Endodermal cell (in vitro differentiated cells): ENCODE measurements around the gene SCFD2. TPM values are rescaled to one million over a fixed set of nuclear protein-coding genes. Genes with fewer than 3 reads are reported as not detected.

Experiments
- DNase-seq: peaks from one replicate; pipeline ENCODE4 v3.0.0-alpha.2; 2017
- H3K27ac ChIP-seq: 2 replicates; pipeline ENCODE4 v1.5.1; 2013; ENCODE audit warnings: mild to moderate bottlenecking, low read depth, low read length, moderate library complexity
- H3K27me3 ChIP-seq: 2 replicates; pipeline ENCODE4 v1.6.1; 2013; ENCODE audit warnings: mild to moderate bottlenecking, low read length, moderate library complexity; ENCODE audit not compliant: insufficient read depth, control insufficient read depth, poor library complexity, severe bottlenecking
- H3K36me3 ChIP-seq: 2 replicates; pipeline ENCODE4 v1.7.0; 2013; ENCODE audit warnings: mild to moderate bottlenecking, low read length, moderate library complexity; ENCODE audit not compliant: control insufficient read depth, insufficient read depth
- H3K4me1 ChIP-seq: one replicate; pipeline ENCODE4 v1.7.0; 2013; ENCODE audit warnings: low read length; ENCODE audit not compliant: control insufficient read depth, insufficient read depth
- H3K4me3 ChIP-seq: 2 replicates; pipeline ENCODE4 v1.5.1; 2013; ENCODE audit warnings: mild to moderate bottlenecking, low read length, moderate library complexity
- H3K9ac ChIP-seq: 2 replicates; pipeline ENCODE4 v1.6.1; 2013; ENCODE audit warnings: mild to moderate bottlenecking, low read length, moderate library complexity; ENCODE audit not compliant: poor library complexity, severe bottlenecking; ENCODE audit errors: extremely low read depth
- H3K9me3 ChIP-seq: 2 replicates; pipeline ENCODE4 v1.6.1; 2013; ENCODE audit warnings: mild to moderate bottlenecking, low read length, moderate library complexity; ENCODE audit not compliant: control insufficient read depth
- H3K27ac Mint-ChIP-seq: 2 replicates; pipeline ENCODE4 v1.8.0; 2020; ENCODE audit warnings: mixed read lengths
- H3K27me3 Mint-ChIP-seq: 2 replicates; pipeline ENCODE4 v1.8.0; 2021; ENCODE audit warnings: mild to moderate bottlenecking, mixed read lengths; ENCODE audit not compliant: insufficient read depth
- H3K36me3 Mint-ChIP-seq: 2 replicates; pipeline ENCODE4 v1.8.0; 2020; ENCODE audit warnings: low read depth, mixed read lengths
- H3K4me1 Mint-ChIP-seq: 2 replicates; pipeline ENCODE4 v1.8.0; 2020; ENCODE audit warnings: mixed read lengths
- H3K4me3 Mint-ChIP-seq: 2 replicates; pipeline ENCODE4 v1.8.0; 2020; ENCODE audit warnings: mild to moderate bottlenecking, moderate library complexity, mixed read lengths
- H3K9me3 Mint-ChIP-seq: 2 replicates; pipeline ENCODE4 v1.8.0; 2020; ENCODE audit warnings: mild to moderate bottlenecking, mixed read lengths
- WGBS, 2 experiments: methylation state at CpG; one replicate each; pipeline versions ENCODE4 v1.1.5 to v1.1.7; 2013; ENCODE audit warnings: missing lambda C conversion rate in 2 of 2, mixed read lengths in 1 of 2; ENCODE audit not compliant: insufficient coverage in 1 of 2, insufficient read length in 1 of 2; 5-methylcytosine and 5-hydroxymethylcytosine counted together
- total RNA-seq, 2 donors: library from RNA; stranded (reverse); fragmentation: NEBNext Ultra II Directional in 1 of 2; extraction: Animal tissue kit (Norgen Biotek cat#: 25700) in 1 of 2; gene quantifications; 2 replicates in 1 of 2; 3 replicates in 1 of 2; pipeline ENCODE4 v1.2.1, GENCODE V29; 2021
- TF ChIP-seq, protein P1 (sequence below): fragments of 200-600 bp; sonication (generic); conservative IDR thresholded peaks from 2 replicates; pipeline ENCODE4 v1.5.0; 2021; ENCODE audit warnings: antibody characterized with exemption, mild to moderate bottlenecking

Gene SCFD2
- total RNA-seq, 2 donors from 2014 or later, result 5.7 to 6.5 TPM

GRCh38 chr4:53130896-53131561 lies 234.8 kb downstream of the SCFD2 start:
- H3K9me3 Mint-ChIP-seq, result no peaks in the 10 kb centered on the region
- TF ChIP-seq, protein P1, sequence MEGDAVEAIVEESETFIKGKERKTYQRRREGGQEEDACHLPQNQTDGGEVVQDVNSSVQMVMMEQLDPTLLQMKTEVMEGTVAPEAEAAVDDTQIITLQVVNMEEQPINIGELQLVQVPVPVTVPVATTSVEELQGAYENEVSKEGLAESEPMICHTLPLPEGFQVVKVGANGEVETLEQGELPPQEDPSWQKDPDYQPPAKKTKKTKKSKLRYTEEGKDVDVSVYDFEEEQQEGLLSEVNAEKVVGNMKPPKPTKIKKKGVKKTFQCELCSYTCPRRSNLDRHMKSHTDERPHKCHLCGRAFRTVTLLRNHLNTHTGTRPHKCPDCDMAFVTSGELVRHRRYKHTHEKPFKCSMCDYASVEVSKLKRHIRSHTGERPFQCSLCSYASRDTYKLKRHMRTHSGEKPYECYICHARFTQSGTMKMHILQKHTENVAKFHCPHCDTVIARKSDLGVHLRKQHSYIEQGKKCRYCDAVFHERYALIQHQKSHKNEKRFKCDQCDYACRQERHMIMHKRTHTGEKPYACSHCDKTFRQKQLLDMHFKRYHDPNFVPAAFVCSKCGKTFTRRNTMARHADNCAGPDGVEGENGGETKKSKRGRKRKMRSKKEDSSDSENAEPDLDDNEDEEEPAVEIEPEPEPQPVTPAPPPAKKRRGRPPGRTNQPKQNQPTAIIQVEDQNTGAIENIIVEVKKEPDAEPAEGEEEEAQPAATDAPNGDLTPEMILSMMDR, result no peak
- H3K9me3 ChIP-seq, result no peaks in the 10 kb centered on the region

GRCh38 chr4:53128706-53129357 lies 237.0 kb downstream of the SCFD2 start:
- Histone ChIP-seq H3K27ac (no peak overlapping the region), H3K4me3 (no peak overlapping the region), H3K36me3 (no peaks in the 10 kb centered on the region), H3K4me1 (no peaks in the 10 kb centered on the region), H3K9me3 (no peaks in the 10 kb centered on the region), H3K9ac (no peak overlapping the region), H3K27me3 (no peaks in the 10 kb centered on the region)
- H3K4me3 Mint-ChIP-seq, result no peak overlapping the region
- WGBS, 2 experiments, result 78% methylated on average over 2 of the region's 2 CpGs; no CpG with 5 or more reads in 1 of the 2 experiments
- H3K36me3 Mint-ChIP-seq, result no peaks in the 10 kb centered on the region
- no peaks in the 10 kb centered on the region for H3K4me1 Mint-ChIP-seq
- TF ChIP-seq, protein P1, result no peak
- H3K9me3 Mint-ChIP-seq, result no peaks in the 10 kb centered on the region
- H3K27ac Mint-ChIP-seq, result no peak overlapping the region
- H3K27me3 Mint-ChIP-seq, result no peaks in the 10 kb centered on the region
- no peak for DNase-seq

More at GRCh38 chr4:53130896-53131561, 234.8 kb downstream of the SCFD2 start:
- no peaks in the 10 kb centered on the region for H3K36me3 Mint-ChIP-seq
- DNase-seq, result no peak
- Histone ChIP-seq H3K4me3 (no peak overlapping the region), H3K27ac (no peak overlapping the region), H3K27me3 (no peaks in the 10 kb centered on the region), H3K9ac (no peak overlapping the region), H3K4me1 (no peaks in the 10 kb centered on the region), H3K36me3 (no peaks in the 10 kb centered on the region)
- no peak overlapping the region for H3K27ac Mint-ChIP-seq
- no peaks in the 10 kb centered on the region for H3K27me3 Mint-ChIP-seq
- 94% methylated on average over 3 to 5 of the region's 5 CpGs for WGBS, 2 experiments
- H3K4me1 Mint-ChIP-seq, result no peaks in the 10 kb centered on the region
- H3K4me3 Mint-ChIP-seq, result no peak overlapping the region

- H3K9ac ChIP-seq, result no peak overlapping the region
- no peaks in the 10 kb centered on the region for H3K36me3 ChIP-seq
- 94 to 97% methylated on average over 2 to 4 of the region's 4 CpGs for WGBS, 2 experiments
- no peaks in the 10 kb centered on the region for H3K4me1 Mint-ChIP-seq
- H3K9me3 ChIP-seq, result no peaks in the 10 kb centered on the region
- H3K27ac ChIP-seq, result no peak overlapping the region
- no peaks in the 10 kb centered on the region for H3K27me3 ChIP-seq
- no peaks in the 10 kb centered on the region for H3K9me3 Mint-ChIP-seq
- H3K36me3 Mint-ChIP-seq, result no peaks in the 10 kb centered on the region
- H3K4me3 ChIP-seq, result no peak overlapping the region
- no peak overlapping the region for H3K4me3 Mint-ChIP-seq
- no peaks in the 10 kb centered on the region for H3K4me1 ChIP-seq
- TF ChIP-seq, protein P1, result no peak
- no peaks in the 10 kb centered on the region for H3K27me3 Mint-ChIP-seq
- DNase-seq, result no peak
- H3K27ac Mint-ChIP-seq, result no peak overlapping the region
Measured at GRCh38 chr4:53128231-53128630, 237.6 kb downstream of the SCFD2 start.
